ENCODE measurements around the gene KCNT1.

The KCNT1 gene

DNA sequence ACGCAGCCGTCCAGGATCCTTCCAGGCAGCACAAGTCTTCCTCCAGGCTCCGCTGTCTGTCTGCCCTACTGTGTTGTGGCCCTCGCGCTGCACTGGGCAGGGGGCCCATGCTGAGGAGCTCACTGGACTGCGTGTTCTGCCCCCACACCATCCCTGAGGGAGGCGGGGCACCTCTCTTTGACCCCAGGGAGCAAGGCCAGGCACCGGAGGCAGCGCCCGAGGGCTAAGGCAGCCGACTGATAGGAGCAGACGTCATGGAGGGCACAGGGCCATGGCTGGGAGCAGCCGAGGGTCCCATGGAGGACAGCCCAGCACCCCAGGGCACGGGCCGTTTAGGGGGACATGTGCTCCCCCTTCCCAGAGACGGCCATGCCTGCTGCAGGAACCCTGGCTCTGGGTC lies 46.7 kb downstream of the KCNT1 start:
- no peak for DNase-seq

DNA sequence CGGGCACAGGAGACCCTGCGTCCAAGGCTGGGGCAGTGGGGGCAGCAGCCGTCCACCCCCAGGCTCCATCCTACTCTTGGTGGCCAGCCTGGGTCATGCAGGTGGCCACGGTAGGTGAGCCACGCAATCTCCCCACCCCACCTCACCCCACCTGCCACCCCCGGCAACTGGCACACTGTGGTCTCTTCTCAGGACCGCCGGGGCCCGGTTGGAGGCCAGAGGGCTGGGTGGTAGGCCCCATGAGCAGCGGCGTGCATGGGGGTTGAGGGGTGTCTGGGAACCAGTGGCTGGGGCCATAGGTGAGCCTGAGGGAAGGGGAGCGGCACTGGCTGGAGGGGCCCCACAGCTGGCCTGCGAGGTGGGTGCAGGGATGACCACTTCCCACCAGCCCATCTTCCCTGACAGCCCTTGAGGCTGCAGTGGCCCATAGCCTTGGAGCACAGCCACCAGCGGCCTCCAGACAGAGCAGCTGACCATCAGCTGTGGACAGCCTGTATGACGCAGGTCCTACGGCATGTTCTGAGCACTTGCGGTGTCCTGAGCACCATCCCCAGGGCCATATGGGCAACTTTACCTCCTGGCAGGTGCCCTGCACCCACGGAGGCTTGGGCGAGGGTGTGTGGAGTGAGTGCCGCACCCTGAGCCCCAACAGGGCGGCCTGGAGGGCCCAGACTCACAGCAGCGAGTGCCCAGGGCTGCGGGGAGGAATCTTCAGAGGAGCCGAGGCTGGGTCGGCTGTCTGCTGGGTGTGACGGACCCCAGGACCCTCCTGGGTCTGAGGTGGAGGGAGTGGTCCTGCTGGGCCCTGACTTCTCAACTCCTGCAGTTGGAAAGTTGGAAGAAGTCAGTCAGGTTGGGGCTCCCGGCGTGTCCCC lies 47.4 kb downstream of the KCNT1 start:
- DNase-seq, result no peak

DNA sequence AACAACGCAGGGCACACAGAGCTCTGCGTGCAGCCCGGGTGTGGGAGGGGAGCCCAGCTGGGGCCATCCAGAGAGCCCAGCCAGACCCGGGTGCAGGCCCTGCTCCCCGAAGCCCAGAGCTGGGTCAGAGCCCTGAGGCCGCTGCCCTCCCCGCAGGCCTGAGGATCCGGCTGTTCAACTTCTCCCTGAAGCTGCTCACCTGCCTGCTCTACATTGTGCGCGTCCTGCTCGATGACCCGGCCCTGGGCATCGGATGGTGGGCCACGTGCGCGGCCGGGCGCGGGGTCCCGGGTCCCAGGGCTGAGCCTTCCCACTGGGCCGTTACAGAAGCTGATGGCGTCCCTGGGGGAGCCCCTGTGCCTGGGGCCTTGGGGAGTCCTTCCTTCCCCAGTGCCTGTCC lies 48.8 kb downstream of the KCNT1 start:
- no peak for DNase-seq

DNA sequence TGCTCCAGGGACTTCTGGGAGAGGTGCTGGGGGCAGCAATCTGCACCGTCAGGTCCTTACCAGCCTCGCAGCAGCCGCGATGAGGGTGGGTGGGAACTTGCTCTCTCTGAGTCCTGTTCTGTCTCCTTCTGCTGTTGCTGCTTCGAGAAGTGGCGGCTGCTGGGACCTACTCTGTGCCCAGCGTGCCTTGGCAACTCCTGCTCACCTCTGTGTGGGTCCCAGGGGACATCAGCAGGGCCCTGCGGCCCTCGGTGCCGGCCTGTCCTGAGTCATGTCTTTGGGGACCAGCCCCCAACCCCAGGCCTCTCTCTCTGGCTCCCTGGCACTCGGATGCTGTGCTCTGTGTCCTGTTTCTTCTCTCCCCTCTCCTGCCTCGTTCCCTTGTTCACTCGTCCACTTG lies 49.5 kb downstream of the KCNT1 start:
- DNase-seq, result no peak

DNA sequence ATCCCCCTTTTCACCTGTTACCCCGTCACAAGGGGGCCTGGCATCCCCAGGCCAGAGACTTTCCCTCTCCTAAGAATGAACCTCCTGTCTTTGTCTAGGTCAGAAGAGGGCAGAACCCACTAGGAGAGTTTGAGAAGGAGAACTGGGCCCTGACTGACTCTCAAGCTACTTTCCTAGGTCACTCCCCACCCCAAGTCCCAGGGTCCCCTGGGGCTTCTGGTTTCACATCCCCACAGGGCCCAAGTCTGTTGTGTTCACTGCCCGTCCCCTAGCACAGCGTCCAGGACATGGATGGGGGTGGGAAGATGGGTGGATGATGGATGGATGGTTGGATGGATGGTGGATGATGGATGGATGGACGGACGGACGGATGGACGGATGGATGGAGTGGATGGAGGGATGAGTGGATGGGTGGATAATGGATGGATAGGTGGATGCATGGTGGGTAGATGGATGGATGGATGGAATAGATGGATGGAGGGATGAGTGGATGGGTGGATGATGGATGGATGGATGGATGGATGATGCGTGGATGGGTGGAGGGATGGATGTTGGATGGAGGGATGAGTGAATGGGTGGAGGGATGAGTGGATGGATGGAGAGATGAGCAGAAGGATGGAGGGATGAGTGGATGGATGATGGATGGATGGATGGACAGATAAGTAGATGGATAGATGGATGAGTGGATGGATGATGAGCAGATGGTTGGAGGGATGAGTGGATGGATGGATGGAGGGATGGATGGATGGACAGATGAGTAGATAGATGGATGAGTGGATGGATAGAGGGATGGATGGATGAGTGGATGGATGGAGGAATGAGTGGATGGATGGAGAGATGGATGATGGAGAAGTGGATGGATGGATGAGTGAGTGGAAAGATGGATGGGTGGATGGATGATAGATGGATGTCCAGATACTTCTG lies 50.6 kb downstream of the KCNT1 start:
- no peak for DNase-seq

DNA sequence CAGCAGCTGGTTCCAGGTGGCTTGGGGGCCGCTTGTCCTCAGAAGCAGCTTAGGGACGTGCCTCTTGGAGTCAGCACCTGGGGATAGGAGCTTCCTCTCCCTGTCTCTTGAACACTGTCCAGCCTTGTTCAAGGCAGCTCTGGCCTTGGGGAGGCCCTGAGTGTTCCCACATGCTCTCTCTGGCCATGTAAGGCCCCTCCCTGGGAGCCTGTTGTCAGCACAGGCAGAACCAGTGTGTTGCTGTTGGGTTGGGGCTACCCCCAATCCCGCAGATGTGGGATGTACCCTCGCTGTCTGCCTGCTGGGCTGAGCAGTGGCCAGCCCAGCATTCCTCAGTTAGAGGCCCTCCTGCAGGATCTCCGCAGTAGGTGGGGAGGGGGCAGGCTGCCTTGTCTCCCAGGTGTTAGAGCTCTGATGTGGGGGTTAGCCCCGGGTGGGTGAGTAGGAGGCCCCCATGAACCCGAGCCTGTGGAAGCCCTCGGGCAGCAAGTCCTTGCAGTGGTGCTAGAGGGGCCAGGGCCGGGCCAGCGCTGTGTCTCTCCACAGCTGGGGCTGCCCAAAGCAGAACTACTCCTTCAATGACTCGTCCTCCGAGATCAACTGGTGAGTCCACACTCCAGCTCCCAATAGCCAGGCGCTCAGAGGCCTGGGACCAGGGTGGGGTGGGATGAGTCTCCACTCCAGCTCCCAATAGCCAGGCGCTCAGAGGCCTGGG lies 51.6 kb downstream of the KCNT1 start:
- DNase-seq, result no peak

DNA sequence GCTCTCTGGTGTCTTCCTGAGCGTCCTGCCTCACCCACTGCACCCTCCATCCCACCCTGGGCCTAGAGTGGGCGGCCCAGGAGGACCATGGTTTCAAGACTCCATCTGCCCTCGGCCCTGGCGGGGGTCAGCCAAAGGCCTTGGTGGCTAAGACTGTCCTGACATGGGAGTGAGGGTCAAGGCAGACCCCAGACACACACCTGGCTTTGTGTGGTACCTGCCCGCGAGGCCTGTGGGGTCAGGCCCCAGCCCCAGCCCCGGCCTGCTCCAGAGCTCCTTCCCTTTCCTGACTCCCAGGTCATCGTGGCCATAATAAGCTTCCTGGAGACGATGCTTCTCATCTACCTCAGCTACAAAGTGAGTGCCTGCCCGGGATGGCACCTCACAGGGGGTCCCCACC lies 54.6 kb downstream of the KCNT1 start:
- no peak for DNase-seq

DNA sequence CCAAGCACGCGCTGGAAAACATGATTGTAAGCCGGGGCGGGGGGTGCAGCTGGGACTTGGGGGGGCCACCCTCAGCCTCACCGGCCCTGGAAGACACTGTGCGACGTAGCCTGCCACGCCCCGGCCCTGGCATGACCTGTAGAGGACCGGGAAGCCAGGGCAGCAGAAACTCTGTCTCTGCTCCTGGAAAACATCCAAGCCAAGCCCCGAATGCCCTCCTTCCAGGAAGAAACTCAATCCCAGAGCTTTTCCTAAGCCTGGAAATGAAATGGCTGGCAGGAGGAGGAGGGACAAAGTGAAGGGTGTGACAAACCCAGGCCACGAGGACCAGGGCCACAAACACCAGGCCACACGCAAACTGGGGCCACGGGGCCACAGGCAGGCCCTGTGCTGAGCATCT lies 55.4 kb downstream of the KCNT1 start:
- DNase-seq, result no peak

DNA sequence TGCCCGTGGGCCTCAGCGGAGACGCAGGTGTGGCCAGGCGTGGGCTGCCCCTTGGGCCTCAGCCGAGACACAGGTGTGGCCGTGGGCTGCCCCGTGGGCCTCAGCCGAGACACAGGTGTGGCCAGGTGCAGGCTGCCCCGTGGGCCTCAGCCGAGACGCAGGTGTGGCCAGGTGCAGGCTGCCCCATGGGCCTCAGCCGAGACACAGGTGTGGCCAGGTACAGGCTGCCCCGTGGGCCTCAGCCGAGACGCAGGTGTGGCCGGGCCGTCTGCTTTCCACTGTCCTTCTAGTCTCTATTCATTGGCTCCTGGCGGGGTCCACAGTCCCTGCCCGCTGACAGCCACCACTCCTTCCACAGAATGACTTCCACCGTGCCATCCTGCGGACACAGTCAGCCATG lies 56.1 kb downstream of the KCNT1 start:
- DNase-seq, result no peak

DNA sequence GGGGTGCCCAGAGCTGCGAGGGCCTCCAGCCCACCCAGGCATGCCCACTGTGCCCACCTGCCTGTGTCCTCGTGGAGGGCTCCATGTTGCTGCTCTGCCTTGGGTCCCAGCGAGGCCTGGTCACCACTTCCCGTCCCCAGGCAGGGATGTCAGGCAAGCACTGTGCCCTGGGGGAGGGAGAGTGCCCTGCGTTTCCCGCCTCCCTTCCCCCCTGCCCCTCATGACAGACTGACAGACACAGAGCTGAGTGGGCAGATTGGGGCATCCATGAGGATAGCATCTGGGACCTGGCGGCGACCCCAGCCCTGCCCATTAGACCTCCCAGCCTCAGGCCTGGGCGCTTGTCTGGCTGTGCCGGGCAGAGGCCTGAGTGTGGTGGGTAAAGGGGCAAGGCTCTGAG lies 56.9 kb downstream of the KCNT1 start:
- no peak for DNase-seq

DNA sequence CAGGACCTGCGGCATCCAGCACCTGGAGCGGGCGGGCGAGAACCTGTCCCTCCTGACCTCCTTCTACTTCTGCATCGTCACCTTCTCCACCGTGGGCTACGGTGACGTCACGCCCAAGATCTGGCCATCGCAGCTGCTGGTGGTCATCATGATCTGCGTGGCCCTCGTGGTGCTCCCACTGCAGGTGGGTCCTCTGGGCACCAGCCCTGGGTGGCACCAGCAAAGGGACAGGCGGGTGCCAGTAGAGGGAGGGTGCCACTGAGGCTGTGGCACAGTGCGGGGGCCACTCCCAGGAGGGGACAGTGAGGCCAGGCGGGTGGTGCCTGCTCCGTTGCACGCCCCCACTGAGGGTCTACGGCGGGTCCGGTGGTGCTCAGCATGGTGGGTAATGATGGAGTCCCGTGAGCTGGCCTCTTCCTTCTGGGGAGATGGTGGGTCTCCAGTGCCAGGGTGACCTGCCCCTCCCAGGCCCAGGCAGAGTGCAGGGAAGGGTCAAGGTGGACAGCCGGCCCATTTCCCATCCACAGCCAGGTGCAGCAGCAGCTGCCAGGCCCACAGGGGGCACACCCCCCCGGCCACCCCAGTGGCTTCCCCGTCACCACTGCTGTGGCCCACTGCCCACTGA lies 57.8 kb downstream of the KCNT1 start:
- no peak for DNase-seq

DNA sequence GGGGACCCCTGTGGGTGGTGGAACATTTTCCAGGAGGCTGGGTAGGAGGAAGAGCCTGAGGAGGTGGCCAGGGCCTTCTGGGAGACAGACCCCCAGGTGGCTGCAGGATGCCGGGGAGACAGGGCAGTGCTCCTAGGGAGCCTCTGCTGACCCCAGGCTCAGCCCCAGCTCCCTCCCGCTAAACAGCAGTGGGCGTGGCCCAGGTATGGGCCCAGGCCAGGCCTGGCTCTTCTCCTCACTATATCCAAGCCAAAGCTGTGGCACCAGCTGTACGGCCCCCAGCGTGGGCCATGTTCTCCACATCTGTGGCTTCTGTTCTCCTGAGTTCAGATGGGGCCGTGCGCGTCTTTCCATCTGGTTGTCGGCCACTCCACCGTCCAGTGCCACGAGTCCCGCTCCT lies 58.5 kb downstream of the KCNT1 start:
- DNase-seq, result no peak

DNA sequence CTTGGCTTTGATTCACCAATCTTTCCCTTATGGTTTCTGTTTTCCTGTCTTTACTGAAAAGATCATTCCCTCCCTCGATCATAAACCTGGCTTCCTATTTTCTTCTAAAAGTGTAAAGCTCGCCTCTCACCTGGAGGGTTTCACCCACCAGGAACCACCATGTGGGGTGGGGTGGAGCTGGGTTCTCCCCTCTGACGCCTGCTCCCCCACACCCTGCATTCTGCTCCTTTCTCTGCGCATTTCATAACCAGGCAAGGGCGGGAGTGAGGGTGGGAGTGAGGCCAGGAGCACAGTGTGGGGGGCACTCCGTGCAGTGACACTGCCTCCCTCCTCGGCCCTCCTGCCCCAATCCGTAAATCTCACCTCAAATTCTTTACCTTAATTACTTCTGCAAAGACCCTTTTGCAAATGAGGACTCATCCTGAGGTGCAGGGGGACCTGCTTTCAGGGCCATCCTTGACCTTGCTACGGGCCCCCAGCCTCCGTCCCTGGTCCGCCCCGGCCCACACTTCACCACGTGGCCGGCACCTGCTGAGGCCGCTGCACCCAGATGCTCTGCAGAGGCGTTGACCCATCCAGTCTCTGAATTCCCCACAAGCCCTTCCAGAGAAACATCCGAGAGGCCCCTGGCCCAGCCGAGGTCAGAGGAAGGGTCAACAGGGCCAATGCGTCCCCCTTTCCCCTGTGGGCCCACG lies 59.3 kb downstream of the KCNT1 start:
- DNase-seq, result no peak

DNA sequence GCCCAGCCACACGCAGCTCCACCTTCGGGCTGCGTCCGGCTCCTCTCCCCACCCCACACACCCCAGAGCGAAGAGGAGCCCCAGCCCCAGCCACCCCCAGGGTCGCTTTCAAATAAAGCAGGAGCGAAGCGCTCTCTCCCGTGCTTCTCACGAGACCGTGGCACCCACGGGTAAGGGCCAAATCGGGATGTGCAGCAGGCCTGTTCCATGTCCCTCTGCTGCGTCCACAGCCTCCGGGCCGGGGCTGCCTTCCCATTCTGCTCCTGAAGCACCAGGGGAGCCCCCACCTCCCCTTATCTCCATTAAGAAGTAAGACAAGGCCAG lies 59.8 kb downstream of the KCNT1 start:
- no peak for DNase-seq

DNA sequence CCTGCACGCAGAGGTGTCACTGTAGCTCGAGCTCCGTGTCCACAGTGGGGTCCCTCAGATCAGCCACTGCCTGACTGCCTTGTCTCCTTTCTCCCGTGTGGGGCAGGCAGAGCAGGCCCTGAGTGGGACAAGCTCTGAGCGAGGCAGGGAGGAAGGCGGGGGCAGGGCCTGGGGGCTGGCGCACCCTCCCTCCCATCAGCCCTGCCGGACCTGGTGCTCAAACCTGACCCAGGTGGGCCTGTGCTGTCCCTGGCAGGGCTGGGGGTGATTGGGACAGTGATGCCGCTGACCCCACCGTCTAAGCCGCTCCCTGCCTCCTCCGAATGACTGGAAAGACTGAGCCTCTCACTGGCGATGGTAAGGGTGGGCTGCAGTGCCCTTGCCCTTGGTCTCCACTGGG lies 60.9 kb downstream of the KCNT1 start:
- no peak for DNase-seq

DNA sequence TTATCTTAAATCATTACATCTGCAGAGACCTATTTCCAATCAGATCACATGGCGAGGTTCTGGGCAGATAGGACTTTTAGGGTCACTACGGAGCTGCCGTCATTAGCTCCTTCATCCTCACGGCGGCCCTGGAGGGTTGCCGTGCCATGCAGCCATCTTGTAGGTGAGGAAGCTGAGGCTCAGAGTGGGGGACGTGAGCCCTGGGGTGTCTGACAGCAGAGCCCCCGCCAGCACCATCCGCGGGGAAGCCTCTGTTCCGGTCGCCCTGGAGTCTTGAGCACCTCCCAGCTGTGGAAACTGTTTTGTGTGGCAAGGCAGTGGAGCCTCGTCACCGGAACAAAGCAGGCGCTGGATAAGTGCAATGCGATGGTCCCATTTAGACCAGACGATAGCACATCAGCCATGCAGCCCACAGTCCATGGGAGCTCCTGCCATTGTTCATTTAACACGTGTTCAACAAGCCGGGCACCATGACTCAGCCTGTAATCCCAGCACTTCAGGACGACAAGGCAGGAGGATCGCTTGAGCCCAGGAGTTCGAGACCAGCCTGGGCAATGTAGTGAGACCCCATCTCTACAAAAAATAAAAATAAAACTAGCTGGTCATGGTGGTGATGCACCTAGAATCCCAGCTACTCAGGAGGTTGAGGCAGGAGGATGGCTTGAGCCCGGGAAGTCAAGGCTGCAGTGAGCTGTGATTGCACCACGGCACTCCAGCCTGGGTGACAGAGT lies 61.9 kb downstream of the KCNT1 start:
- no peak for DNase-seq

DNA sequence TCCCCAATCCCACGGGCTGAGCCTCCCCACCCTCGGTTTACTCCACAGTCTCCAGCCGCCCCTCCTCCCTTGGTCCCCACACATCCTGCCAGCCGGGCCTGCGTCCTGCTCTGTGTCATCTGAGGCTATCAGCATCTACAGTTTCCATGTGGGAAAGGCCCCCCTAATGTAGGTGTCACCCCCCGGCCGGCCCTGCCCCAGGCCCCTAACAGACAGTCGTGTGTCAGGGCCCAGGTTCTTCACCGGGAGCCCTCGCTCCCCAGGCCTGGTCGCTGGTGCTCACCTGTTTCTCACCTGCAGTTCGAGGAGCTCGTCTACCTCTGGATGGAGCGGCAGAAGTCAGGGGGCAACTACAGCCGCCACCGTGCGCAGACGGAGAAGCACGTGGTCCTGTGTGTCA lies 62.7 kb downstream of the KCNT1 start:
- DNase-seq, result no peak

DNA sequence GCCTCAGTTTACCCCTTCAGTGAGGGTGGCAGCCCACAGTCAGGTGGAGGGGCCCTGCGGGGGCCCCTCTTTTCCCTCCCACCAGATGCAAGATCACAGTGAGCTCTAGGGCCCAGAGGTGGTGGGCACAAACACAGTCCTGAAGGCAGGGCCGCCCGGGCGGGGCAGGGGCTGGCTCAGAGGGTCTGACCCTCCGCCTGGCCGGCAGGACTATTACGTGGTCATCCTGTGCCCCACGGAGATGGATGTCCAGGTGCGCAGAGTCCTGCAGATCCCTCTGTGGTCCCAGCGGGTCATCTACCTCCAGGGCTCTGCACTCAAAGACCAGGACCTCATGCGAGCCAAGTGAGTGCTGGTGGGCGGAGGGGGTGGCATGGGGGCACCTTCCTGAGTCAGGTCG lies 63.4 kb downstream of the KCNT1 start:
- DNase-seq, result no peak

DNA sequence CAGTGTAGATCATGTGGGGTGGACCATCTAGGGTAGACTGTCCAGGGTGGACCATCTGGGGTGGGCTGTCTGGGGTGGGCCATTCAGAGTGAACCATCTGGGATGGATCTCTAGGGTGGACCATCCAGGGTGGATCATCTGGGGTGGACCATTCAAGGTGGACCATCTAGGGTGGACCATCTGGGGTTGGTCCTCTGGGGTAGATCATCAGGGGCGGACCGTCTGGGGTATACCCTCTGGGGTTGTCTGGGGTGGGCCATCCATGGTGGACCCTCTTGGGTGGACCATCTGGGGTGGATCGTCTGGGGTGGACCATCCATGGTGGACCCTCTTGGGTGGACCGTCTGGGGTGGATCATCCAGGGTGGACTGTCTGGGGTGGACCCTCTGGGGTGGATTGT lies 64.3 kb downstream of the KCNT1 start:
- DNase-seq, result no peak

DNA sequence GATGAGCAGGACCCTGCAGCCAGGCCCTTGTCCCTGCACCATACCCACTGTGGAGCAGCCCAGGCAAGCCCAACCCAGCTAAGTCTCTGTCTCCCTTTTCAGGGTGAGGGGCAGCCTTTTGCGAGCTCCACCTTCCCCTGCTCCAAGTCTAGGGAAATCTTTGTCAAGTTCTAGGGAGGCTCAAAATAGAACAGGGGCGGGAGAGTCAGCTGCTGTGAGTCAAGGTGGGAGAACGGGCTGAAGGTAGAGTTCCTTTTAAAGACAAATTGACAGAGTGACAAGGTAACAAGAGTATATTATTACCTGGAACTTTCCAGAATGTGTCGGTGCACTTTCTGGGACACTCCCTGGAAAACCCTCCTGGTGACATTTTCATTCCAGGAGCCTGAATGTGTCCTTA lies 64.7 kb downstream of the KCNT1 start:
- no peak for DNase-seq

DNA sequence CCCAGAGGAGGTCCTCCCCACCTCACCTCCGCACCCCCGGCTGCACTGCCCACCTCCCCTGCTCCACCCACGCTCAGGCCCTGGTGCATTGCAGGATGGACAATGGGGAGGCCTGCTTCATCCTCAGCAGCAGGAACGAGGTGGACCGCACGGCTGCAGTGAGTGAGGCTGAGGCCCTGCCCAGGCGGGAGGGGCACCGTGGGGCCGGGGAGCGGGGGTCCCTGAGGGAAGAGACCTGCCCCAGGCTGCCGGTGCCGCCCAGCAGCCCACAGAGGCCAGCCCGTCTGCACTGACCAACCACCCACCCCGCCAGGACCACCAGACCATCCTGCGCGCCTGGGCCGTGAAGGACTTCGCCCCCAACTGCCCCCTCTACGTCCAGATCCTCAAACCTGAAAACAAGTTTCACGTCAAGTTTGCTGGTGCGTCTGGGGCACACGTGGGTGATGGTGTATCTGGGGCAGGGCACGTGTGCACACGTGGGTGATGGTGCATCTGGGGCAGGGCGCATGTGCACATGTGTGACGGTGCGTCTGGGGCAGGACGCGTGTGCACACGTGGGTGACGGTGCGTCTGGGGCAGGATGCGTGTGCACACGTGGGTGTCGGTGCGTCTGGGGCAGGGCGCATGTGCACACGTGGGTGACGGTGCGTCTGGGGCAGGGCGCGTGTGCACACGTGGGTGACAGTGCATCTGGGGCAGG lies 66.7 kb downstream of the KCNT1 start:
- no peak for DNase-seq
